T-helper 1 cell treated with Interleukin-12 subunit alpha and Interleukin-12 subunit beta and Interleukin-4 antibody, amounts not matched to agents 30 ng/mL and 1 ng/mL, for 36 hours (primary cell): ENCODE measurements around the gene CRYBG1. TPM values are rescaled to one million over a fixed set of nuclear protein-coding genes. Genes with fewer than 3 reads are reported as not detected.

Source experiments
- intact Hi-C: fragments of 100-400 bp; cut with micrococcal nuclease; formaldehyde crosslinking; loops from one replicate; pipeline ENCODE4 v1.15.1; 2024
- total RNA-seq: library from RNA; stranded (reverse); gene quantifications from 2 replicates; pipeline ENCODE4 v1.2.3, GENCODE V29; 2022

The CRYBG1 gene
- total RNA-seq, 1 donor from 2014 or later: 16.9 TPM

GRCh38 chr6:106417572-106418147 is 57.1 kb downstream of the CRYBG1 start:
- intact Hi-C loops: no loop called here

- intact Hi-C loops: no loop called here
These were observed 59.5 kb downstream of the CRYBG1 start for GRCh38 chr6:106419900-106420613.

- intact Hi-C loops: no loop called here
These were observed 61.0 kb downstream of the CRYBG1 start for GRCh38 chr6:106421496-106421895.

GRCh38 chr6:106422534-106422933 is 62.0 kb downstream of the CRYBG1 start:
- intact Hi-C loops: no loop called here

GRCh38 chr6:106425382-106425781 is 64.9 kb downstream of the CRYBG1 start:
- intact Hi-C loops: no loop called here

- intact Hi-C loops: no loop called here
These were observed 65.9 kb downstream of the CRYBG1 start for GRCh38 chr6:106426250-106426970.

- intact Hi-C loops: no loop called here
These were observed 69.9 kb downstream of the CRYBG1 start for GRCh38 chr6:106430466-106430865.

- intact Hi-C loops: no loop called here
These were observed 70.9 kb downstream of the CRYBG1 start for GRCh38 chr6:106431405-106431804.

GRCh38 chr6:106431972-106432371 is 71.5 kb downstream of the CRYBG1 start:
- intact Hi-C loops: no loop called here

- intact Hi-C loops: no loop called here
These were observed 74.0 kb downstream of the CRYBG1 start for GRCh38 chr6:106434530-106434929.

GRCh38 chr6:106439459-106439858 is 78.9 kb downstream of the CRYBG1 start:
- intact Hi-C loops: no loop called here

GRCh38 chr6:106440546-106440945 is 80.0 kb downstream of the CRYBG1 start:
- intact Hi-C loops: no loop called here

- intact Hi-C loops: no loop called here
These were observed 81.9 kb downstream of the CRYBG1 start for GRCh38 chr6:106442395-106442794.

GRCh38 chr6:106444777-106445507 is 84.4 kb downstream of the CRYBG1 start:
- intact Hi-C loops: loop anchor here (1.0 to 2.0 kb wide), 8 partner anchors 65 to 1014 kb away; partner anchors contain the start of genes BEND3, QRSL1 and RTN4IP1

GRCh38 chr6:106445508-106445878 is 85.0 kb downstream of the CRYBG1 start:
- intact Hi-C loops: loop anchor here (1.0 to 2.0 kb wide), 8 partner anchors 65 to 1014 kb away; partner anchors contain the start of genes BEND3, QRSL1 and RTN4IP1

GRCh38 chr6:106446287-106446885 is 85.9 kb downstream of the CRYBG1 start:
- intact Hi-C loops: loop anchor here (1.0 kb wide), 4 partner anchors 110 to 551 kb away; no protein-coding TSS in a partner anchor

- intact Hi-C loops: loop anchor here (1.0 kb wide), 4 partner anchors 109 to 550 kb away; no protein-coding TSS in a partner anchor
These were observed 86.5 kb downstream of the CRYBG1 start for GRCh38 chr6:106446983-106447382.

GRCh38 chr6:106448000-106448426 is 87.5 kb downstream of the CRYBG1 start:
- intact Hi-C loops: no loop called here

- intact Hi-C loops: no loop called here
These were observed 90.1 kb downstream of the CRYBG1 start for GRCh38 chr6:106450653-106451052.

- intact Hi-C loops: no loop called here
These were observed 90.9 kb downstream of the CRYBG1 start for GRCh38 chr6:106451439-106451838.

GRCh38 chr6:106452628-106453027 is 92.1 kb downstream of the CRYBG1 start:
- intact Hi-C loops: no loop called here
